Panc1 (cell line): Measurements from ENCODE around the gene NEUROD4.

Experiments
- POLR2AphosphoS5 ChIP-seq: IDR thresholded peaks from 2 replicates; pipeline ENCODE4 v1.6.1; 2012; ENCODE audit warnings: mild to moderate bottlenecking, low read depth, low read length, moderate library complexity
- TF ChIP-seq, protein P1 (sequence below): fragments of 450-650 bp; IDR thresholded peaks from 2 replicates; pipeline ENCODE4 v1.5.1; 2017; ENCODE audit warnings: mild to moderate bottlenecking

DNA sequence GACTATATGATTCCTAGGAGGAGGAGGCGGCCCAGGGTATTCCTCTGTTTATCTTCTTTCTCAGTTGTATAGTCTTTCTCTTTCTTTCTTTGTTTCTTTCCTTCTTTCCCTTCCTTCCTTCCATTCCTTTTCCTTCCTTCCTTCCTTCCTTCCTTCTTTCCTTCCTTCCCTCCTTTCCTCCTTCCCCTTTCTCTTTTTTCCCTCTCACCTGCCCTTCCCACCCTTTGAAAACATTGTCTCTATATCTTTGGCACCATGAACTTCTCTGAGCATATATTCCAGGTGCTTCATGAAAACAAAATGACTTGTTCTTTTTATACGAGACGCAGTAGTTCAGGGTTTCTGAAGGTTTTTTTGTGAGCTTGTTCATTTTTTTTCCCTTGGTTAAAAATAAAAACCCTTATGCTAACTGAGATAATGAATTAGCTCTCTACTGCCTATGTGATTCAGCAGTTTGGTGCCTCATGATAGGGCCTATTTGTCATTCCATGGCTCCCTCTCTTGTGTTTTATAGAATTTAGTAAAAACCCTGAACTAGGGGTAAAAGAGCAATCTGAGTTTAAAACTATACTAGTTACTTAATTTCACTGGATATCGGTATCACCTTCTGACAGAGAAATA lies 32.1 kb upstream of the NEUROD4 start:
- TF ChIP-seq, protein P1, sequence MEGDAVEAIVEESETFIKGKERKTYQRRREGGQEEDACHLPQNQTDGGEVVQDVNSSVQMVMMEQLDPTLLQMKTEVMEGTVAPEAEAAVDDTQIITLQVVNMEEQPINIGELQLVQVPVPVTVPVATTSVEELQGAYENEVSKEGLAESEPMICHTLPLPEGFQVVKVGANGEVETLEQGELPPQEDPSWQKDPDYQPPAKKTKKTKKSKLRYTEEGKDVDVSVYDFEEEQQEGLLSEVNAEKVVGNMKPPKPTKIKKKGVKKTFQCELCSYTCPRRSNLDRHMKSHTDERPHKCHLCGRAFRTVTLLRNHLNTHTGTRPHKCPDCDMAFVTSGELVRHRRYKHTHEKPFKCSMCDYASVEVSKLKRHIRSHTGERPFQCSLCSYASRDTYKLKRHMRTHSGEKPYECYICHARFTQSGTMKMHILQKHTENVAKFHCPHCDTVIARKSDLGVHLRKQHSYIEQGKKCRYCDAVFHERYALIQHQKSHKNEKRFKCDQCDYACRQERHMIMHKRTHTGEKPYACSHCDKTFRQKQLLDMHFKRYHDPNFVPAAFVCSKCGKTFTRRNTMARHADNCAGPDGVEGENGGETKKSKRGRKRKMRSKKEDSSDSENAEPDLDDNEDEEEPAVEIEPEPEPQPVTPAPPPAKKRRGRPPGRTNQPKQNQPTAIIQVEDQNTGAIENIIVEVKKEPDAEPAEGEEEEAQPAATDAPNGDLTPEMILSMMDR: no peak
- no peak for TF ChIP-seq POLR2AphosphoS5
